ENCODE data around the gene PBOV1. TPM values are rescaled to one million over a fixed set of nuclear protein-coding genes. Genes with fewer than 3 reads are reported as not detected.

PBOV1 gene
- total RNA-seq, 1 experiment from 2014 or later, result not detected

DNA sequence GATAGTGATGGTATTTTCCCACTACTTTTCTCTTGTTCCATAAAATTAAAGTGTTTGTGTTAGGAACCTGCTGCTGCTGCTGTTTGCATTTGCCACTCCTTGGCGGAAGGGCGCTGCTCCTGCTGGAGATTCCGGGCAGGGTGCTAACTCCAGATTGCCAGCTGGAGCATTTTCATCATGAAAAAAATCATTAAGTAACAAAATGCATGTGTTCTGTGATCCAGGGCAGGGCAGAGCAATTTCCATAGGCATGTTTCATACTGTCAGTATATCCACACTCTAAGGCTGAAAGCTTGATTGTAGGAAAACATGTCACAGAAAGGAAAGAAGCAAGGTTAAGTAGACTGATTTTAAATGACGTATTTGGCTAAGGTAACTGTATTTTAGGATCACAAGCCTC is 24.0 kb downstream of the PBOV1 start:
- Histone ChIP-seq H3K9ac (ENCODE audit: low read length) (no peak overlapping the region), H3K9me2 (ENCODE audit: insufficient read depth) (no peaks in the 10 kb centered on the region), H3K9me3 (ENCODE audit: control insufficient read depth in 1 of 2, insufficient read depth in 1 of 2, low read depth in 1 of 2, low read length in 2 of 2) (no peaks in the 10 kb centered on the region), H3K27me3 (ENCODE audit: insufficient read depth, low read length) (no peaks in the 10 kb centered on the region), H4K20me1 (ENCODE audit: insufficient read depth) (no peaks in the 10 kb centered on the region), H2AFZ (ENCODE audit: low read depth, low read length, poor library complexity, severe bottlenecking) (no peak overlapping the region), H3K4me2 (ENCODE audit: low read length) (no peak overlapping the region), H3K36me3 (ENCODE audit: control insufficient read depth in 1 of 2, insufficient read depth in 2 of 2, low read length in 2 of 2) (no peaks in the 10 kb centered on the region), H3K79me2 (ENCODE audit: insufficient read depth, low read length) (no peaks in the 10 kb centered on the region), H3K4me1 (ENCODE audit: control insufficient read depth in 1 of 2, insufficient read depth in 2 of 2, low read length in 2 of 2) (no peaks in the 10 kb centered on the region), H3K27ac (ENCODE audit: low read depth, low read length) (no peak overlapping the region), H3K4me3 (replicated peaks in 1 of 2; ENCODE audit: low read depth in 1 of 2, low read length in 2 of 2) (no peak overlapping the region)
- no TSS peak for BruUV-seq (replicated peaks)
- POLR2A ChIA-PET, result no interaction called here
- DNase-seq (ENCODE audit: low read depth, low spot score) (no peak), ATAC-seq (no peak)
- RAD21 ChIA-PET (ENCODE audit: low non-redundant PET in 1 of 2, low total read pairs in 2 of 2, uncharacterized antibody in 2 of 2, unreplicated experiment in 2 of 2), result no interaction called here
- TF ChIP-seq, protein P1, sequence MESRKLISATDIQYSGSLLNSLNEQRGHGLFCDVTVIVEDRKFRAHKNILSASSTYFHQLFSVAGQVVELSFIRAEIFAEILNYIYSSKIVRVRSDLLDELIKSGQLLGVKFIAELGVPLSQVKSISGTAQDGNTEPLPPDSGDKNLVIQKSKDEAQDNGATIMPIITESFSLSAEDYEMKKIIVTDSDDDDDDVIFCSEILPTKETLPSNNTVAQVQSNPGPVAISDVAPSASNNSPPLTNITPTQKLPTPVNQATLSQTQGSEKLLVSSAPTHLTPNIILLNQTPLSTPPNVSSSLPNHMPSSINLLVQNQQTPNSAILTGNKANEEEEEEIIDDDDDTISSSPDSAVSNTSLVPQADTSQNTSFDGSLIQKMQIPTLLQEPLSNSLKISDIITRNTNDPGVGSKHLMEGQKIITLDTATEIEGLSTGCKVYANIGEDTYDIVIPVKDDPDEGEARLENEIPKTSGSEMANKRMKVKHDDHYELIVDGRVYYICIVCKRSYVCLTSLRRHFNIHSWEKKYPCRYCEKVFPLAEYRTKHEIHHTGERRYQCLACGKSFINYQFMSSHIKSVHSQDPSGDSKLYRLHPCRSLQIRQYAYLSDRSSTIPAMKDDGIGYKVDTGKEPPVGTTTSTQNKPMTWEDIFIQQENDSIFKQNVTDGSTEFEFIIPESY (IDR thresholded peaks at IDR 0.05; ENCODE audit: extremely low read depth, insufficient replicate concordance, low read length), result no peak
- TF ChIP-seq, protein P2, sequence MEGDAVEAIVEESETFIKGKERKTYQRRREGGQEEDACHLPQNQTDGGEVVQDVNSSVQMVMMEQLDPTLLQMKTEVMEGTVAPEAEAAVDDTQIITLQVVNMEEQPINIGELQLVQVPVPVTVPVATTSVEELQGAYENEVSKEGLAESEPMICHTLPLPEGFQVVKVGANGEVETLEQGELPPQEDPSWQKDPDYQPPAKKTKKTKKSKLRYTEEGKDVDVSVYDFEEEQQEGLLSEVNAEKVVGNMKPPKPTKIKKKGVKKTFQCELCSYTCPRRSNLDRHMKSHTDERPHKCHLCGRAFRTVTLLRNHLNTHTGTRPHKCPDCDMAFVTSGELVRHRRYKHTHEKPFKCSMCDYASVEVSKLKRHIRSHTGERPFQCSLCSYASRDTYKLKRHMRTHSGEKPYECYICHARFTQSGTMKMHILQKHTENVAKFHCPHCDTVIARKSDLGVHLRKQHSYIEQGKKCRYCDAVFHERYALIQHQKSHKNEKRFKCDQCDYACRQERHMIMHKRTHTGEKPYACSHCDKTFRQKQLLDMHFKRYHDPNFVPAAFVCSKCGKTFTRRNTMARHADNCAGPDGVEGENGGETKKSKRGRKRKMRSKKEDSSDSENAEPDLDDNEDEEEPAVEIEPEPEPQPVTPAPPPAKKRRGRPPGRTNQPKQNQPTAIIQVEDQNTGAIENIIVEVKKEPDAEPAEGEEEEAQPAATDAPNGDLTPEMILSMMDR (IDR thresholded peaks at IDR 0.05 in 2 of 3, conservative IDR thresholded peaks at IDR 0.05 in 1 of 3; ENCODE audit: borderline replicate concordance in 1 of 3, insufficient read depth in 1 of 3, low read depth in 2 of 3, low read length in 2 of 3), result no peak
- TF ChIP-seq SIN3A (IDR thresholded peaks at IDR 0.05; ENCODE audit: low read depth), result no peak
- TF ChIP-seq, protein P3, sequence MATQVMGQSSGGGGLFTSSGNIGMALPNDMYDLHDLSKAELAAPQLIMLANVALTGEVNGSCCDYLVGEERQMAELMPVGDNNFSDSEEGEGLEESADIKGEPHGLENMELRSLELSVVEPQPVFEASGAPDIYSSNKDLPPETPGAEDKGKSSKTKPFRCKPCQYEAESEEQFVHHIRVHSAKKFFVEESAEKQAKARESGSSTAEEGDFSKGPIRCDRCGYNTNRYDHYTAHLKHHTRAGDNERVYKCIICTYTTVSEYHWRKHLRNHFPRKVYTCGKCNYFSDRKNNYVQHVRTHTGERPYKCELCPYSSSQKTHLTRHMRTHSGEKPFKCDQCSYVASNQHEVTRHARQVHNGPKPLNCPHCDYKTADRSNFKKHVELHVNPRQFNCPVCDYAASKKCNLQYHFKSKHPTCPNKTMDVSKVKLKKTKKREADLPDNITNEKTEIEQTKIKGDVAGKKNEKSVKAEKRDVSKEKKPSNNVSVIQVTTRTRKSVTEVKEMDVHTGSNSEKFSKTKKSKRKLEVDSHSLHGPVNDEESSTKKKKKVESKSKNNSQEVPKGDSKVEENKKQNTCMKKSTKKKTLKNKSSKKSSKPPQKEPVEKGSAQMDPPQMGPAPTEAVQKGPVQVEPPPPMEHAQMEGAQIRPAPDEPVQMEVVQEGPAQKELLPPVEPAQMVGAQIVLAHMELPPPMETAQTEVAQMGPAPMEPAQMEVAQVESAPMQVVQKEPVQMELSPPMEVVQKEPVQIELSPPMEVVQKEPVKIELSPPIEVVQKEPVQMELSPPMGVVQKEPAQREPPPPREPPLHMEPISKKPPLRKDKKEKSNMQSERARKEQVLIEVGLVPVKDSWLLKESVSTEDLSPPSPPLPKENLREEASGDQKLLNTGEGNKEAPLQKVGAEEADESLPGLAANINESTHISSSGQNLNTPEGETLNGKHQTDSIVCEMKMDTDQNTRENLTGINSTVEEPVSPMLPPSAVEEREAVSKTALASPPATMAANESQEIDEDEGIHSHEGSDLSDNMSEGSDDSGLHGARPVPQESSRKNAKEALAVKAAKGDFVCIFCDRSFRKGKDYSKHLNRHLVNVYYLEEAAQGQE (IDR thresholded peaks at IDR 0.05; ENCODE audit: low read depth), result no peak
- TF ChIP-seq POLR2AphosphoS5 (IDR thresholded peaks at IDR 0.05; ENCODE audit: low read depth, low read length), result no peak
- TF ChIP-seq YY1 (IDR thresholded peaks at IDR 0.05; ENCODE audit: extremely low read depth, insufficient replicate concordance, low read depth, low read length), result no peak
- TF ChIP-seq CEBPB (IDR thresholded peaks at IDR 0.05; ENCODE audit: low read depth), result no peak
- TF ChIP-seq TCF7L2 (IDR thresholded peaks at IDR 0.05; ENCODE audit: borderline replicate concordance, extremely low read depth, insufficient read depth, insufficient read length), result no peak
- CTCF ChIA-PET, result interaction anchor here (0.6 kb wide), 1 partner anchor 14 kb away, joined by 3 read pairs; no protein-coding TSS in a partner anchor
- intact Hi-C loops (cut with micrococcal nuclease), result no loop called here
